Activated naive CD8-positive, alpha-beta T cell treated with anti-CD3 and anti-CD28 coated beads, Interleukin-2, amount 50 U/mL, for 16 hours (primary cell): ENCODE data around the gene CBFA2T3.
"Not testable (repeated sequence)": the region's sequence is repeated elsewhere in the genome, so short reads cannot be mapped to it uniquely, and the experiment has no call there.

ENCODE experiments used
- DNase-seq: peaks from one replicate; pipeline ENCODE4 v3.0.0-alpha.2; 2020; ENCODE audit warnings: low read depth, low spot score

CBFA2T3 gene

DNA sequence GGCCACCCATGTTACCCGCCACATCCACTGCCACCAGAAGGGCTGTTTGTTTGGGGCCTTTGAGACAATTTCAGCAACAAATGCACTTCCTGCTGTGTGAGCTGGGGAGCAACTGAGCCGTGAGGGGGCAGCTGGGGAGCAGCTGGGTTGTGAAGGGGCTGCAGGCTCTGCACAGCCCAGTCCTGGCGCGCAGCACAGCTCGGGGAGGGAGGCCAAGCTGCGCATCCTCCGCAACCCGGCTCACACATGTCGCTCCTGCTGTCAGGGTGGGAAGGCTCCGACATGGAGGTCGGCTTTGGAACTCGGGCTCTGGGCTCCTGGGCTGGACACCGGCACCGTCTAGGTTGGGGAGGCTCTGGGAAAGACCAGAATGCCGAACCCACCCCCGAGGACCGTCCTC, 53.6 kb downstream of the CBFA2T3 start:
- DNase-seq = no peak

DNA sequence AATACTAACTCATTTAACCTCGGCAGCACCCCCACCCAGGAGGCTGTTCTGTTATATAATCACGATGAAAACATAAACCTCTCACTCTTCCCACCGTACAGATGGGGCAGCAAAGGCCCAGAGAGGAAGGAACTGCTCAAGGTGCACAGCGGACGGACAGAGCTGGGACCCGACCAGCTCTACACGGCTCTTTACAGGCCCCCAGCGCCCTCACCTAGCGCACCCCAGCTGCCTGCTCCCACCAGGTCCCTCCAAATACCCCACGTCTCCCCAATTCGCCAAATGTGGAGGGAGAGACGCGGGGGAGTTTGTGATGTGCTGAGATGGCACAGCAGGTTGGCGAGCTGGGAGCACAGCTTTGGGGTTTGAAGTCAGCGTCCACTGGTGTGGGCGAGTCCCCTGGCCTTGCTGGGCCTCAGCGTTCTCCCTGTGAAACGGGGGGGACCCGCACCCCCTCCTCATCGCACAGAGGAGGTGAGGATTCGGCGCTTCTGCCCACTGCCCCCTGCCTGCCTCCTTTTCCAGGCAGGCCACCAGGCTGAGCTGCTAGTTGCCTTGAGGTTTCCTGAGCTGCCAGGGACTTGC, 54.1 kb downstream of the CBFA2T3 start:
- no peak for DNase-seq

GRCh38 chr16:88922114-88922825, 54.7 kb downstream of the CBFA2T3 start:
- no peak for DNase-seq

GRCh38 chr16:88921591-88921990, 55.4 kb downstream of the CBFA2T3 start:
- DNase-seq = no peak

DNA sequence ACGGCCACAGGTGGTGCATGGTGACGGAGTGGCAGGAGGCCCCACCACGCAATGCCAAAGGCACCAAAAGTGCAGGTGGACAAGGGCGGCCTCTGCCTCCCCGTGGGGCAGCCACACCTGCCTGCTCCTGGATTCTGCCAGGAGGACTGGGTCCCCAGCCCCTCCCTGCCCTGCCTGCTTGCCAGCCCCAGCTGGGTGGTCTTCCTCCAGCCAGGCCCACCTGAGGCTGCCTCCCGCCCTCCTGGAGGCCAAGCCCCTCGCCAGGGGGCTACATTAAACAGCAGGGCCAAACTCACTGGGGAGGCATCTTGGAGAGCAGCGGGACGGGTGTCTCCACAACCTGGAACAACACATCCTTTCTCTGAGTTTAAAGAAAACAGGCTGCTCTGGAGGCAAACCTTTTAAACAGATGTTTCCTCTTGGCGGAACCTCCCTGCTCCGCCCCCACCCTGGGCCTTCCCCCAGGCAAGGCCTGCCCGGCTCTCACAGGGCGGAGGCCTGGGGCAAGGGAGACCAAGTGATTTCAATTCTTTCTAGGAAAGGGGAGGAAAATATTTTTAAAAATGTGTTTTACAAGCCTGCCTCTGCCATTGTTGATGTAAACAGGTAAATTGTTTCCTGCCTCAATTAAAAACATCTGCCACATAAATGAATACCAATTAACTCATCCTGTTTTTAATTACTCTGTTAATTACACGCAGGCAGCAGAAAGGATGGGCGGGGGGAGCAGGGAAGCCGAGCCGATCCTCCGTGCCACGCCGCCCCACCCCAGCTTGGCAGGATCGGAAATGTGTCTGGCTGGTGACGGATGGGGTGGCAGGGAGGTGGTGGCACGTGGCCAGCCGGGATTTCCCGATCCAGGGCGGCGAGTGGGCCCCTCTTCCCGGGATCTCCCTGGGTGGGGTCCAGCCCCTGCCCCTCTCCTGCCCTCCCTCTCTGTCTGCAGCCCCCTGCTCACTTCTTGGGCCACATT, 56.1 kb downstream of the CBFA2T3 start:
- DNase-seq = no peak

GRCh38 chr16:88919936-88920335, 57.1 kb downstream of the CBFA2T3 start:
- no peak for DNase-seq

- not testable (repeated sequence) for DNase-seq
Measured at GRCh38 chr16:88918896-88919295, 58.1 kb downstream of the CBFA2T3 start.

- DNase-seq = no peak
Measured at GRCh38 chr16:88917915-88918627, 58.9 kb downstream of the CBFA2T3 start.

GRCh38 chr16:88917146-88917914, 59.7 kb downstream of the CBFA2T3 start:
- no peak for DNase-seq

- DNase-seq = no peak
Measured at GRCh38 chr16:88915639-88916327, 61.2 kb downstream of the CBFA2T3 start.

DNA sequence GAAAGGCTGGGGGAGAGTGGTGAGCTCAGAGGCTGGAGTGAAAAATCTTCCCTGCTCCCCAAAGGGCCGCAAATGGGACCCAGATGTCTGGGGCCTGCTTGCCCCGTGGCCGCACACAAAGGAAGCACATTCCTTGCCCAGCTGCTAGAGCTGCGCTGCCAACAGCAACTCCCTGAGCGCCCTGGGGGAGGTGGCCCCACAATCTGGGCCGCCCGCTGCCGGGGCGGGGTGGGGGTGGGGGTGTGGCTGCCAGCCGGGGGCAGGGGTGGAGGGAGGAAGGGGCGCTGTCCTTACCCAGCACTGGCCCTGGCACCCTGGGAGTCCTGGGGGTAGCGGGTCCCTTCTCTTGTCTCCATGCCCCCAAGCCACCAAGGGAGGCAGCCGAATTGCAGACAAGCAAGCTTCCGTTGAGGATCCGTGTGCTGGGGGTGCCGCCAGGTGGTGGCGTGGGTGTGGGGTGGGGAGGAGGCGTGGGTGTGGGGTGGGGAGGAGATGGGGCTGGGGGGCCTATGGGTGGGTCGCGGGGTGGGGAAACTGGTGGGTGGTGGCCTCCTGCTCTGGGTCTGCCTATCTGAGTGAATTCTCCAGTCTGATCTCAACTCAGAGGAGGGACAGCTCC, 62.1 kb downstream of the CBFA2T3 start:
- no peak for DNase-seq

DNA sequence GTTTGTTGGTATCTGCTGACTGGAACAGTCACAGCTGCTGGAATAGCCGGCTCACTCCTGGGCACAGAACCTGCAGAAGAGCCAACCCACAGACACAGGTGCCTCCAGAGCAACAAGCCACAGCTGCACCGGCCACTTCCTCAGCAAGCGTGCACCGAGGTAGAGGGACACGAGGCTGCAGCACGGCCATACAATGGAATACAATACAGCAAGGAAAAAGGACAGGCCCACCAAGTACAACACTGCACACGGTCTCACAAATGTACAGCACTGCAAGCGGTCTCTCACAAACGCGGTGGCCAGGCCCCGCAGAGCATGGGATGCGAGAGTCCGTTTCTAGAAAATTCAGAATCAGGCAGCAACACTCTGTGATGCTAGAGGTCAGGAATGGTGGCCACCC, 63.1 kb downstream of the CBFA2T3 start:
- no peak for DNase-seq

DNA sequence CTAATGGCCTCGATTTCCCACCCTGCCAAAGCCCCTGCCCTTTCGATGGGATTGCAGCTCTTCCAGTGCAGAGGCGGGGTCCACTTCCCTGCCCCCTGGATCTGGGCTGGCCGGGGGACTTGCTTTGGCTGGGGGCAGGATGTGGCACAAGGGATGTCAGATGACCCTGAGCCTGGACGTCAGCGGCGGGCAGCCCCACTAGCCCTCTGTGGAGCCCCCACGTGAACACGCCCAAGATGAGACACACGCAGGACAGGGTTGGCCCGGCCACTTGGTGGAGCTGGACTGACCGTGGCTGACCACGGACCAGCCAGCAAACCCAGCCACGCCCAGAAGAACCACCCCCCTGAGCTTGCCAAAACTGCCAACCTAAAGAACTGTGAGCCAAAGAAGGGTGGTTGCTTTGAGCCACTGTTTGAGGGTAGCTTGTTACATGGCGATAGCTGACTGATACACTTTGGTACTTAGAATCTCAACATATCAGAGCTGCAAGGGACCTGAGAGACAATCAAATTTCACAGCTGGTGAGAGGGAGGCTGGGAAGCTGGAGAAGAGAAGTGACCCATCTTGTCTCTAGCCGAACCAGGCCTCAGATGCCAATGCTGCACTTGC, 63.9 kb downstream of the CBFA2T3 start:
- no peak for DNase-seq

DNA sequence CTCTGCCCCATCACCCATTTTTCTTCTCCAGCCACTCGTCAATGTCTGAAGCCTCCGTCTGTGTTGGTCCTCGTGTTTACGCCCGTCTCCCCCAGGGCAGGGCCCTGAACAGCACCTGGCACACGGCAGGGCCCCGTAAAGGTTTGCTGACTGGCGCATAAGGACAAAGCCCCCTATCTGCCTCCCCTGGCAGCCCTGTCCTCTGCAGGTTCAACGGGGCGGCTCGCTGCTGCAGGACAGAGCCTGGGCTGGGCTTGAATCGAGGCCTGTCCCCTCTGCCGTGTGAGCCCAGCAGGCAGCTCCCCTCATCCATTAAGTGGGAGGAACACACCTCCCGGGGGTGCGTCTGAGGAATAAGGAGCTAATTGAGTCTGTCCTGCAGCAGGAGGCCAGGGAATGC, 64.5 kb downstream of the CBFA2T3 start:
- no peak for DNase-seq

GRCh38 chr16:88911946-88912310, 65.1 kb downstream of the CBFA2T3 start:
- DNase-seq = no peak

DNA sequence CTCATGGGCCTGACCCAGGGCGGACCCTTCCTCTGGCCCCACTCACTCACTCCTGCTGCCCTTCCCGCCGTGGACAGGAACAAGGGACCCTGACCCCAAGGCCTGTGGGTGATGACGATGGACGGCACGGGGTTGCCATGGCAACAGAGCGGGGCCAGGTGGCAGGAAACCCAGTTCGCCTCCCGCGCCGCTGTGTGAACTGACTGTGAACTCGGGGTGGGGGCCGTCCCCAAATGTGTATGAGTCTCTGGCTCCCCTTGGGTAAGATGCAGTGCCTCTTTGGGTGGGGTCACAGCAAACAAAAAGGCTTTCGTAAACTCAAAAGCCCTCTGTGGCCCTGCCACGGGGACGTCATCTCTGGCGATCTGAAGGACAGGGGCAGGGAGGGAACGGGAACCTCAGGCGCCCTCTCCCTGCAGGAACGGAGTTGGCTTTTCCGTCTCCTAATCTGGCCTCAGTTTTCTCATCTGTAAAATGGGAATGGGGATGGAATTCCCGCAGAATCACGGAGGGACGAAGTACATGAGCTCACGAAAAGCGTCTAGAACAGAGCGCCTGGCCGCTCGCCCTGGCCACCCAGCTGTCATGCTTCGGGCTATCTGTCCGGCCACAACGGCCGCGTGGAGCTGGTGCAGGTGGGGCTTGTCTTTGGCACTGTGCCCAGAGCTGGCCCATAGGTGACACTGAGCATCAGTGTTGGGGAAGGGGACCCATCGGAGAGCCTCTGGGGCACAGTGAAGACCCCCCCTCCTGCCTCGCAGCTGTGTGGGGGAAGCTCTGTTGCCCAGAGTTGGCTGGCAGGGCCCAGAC, 65.7 kb downstream of the CBFA2T3 start:
- DNase-seq = no peak

DNA sequence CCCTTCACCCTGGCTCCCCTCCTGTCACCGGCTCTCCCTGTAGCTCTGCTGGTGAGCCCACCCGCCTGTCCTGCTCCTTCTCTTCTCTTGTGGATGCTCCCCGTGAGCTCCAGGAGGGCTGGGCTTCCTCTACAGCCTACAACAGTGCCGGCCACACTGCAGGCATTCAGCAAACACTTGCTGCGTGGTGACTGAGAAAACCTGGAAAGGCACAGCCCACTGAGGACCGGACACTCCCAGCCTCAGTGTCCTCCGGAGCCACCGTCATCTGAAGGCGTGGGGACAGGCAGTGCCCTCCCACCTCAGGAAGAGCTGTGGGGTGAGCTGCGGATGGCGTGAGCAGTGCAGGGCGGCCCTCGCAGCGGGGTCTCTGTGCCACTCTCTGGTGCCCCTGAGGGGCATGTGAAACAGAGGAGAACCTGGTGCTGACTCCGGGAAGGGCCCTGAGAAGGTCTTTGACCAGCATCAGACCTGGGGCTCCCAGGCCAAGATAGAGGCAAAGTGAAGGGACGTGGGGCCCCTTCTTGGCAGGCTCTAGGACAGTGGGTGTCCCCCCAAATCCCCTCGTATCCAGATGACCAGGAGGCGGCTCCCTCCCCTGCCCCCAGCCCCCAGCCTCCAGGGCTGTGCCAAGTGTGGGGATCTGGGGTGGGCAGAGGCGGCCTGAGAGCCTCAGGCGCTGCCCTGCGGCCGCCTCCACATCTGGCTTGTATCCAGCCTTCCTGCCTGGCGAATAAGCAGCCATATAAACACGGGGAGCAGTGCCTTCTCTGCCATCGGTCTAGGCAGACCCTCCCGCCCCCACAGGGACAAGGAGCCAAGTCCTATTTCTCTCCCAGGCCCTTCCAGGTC, 66.5 kb downstream of the CBFA2T3 start:
- DNase-seq = no peak
